Measurements from ENCODE around the gene MRTFB.

GRCh38 chr16:14037960-14038359 lies 33.2 kb upstream of the MRTFB start:
- TF ChIP-seq POLR2A (IDR thresholded peaks at IDR 0.05) = no peak
- no peak for TF ChIP-seq CTCF (IDR thresholded peaks at IDR 0.05)
